B cell (primary cell): ENCODE data around the gene ADGRA1.
"Not testable (repeated sequence)": the region's sequence is repeated elsewhere in the genome, so short reads cannot be mapped to it uniquely, and the experiment has no call there.

ENCODE experiments used
- EZH2 ChIP-seq: IDR thresholded peaks from 2 replicates; pipeline ENCODE4 v1.6.1; 2012; ENCODE audit warnings: borderline replicate concordance, low read depth, mild to moderate bottlenecking, moderate library complexity, low read length; ENCODE audit not compliant: insufficient read depth, poor library complexity, severe bottlenecking
- TF ChIP-seq, protein P1 (sequence below): fragments of 200-600 bp; IDR thresholded peaks from one replicate; pipeline ENCODE4 v1.8.0; 2022; ENCODE audit warnings: antibody characterized with exemption, mild to moderate bottlenecking

GRCh38 chr10:133151071-133151470 lies 63.3 kb downstream of the ADGRA1 start:
- TF ChIP-seq, protein P1, sequence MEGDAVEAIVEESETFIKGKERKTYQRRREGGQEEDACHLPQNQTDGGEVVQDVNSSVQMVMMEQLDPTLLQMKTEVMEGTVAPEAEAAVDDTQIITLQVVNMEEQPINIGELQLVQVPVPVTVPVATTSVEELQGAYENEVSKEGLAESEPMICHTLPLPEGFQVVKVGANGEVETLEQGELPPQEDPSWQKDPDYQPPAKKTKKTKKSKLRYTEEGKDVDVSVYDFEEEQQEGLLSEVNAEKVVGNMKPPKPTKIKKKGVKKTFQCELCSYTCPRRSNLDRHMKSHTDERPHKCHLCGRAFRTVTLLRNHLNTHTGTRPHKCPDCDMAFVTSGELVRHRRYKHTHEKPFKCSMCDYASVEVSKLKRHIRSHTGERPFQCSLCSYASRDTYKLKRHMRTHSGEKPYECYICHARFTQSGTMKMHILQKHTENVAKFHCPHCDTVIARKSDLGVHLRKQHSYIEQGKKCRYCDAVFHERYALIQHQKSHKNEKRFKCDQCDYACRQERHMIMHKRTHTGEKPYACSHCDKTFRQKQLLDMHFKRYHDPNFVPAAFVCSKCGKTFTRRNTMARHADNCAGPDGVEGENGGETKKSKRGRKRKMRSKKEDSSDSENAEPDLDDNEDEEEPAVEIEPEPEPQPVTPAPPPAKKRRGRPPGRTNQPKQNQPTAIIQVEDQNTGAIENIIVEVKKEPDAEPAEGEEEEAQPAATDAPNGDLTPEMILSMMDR: not testable (repeated sequence)
- not testable (repeated sequence) for TF ChIP-seq EZH2
